HCT116 (cell line): ENCODE data around the gene SYNE2. TPM values are rescaled to one million over a fixed set of nuclear protein-coding genes. Genes with fewer than 3 reads are reported as not detected.
A peak's percentile ranks its signal among the peaks of the same experiment; 100 is the strongest.

ENCODE experiments used
- ATAC-seq: fragments of 200-7000 bp; cut with Tn5 transposase; 2 replicates; pipeline ENCODE4 v1.9.1; 2020; ENCODE audit warnings: mild to moderate bottlenecking, moderate library complexity
- BruUV-seq: library from RNA; stranded (reverse); fragments of 400-500 nt; replicated peaks from 2 replicates; lab custom pipeline; 2021; lab: Mats Ljungman, UMichigan
- CTCF ChIA-PET: fragments of 300-600 bp; sonication (Branson Sonifier 250); formaldehyde crosslinking; loops from one replicate; lab custom pipeline; 2021; ENCODE audit warnings: antibody characterized with exemption; lab: Charles Lee
- POLR2A ChIA-PET: fragments of 300-600, 350-600 bp; sonication (Branson Sonifier 250); formaldehyde crosslinking; loops from one replicate; lab custom pipeline; 2021; ENCODE audit warnings: antibody characterized with exemption; lab: Charles Lee
- RAD21 ChIA-PET, 2 experiments: fragments of 300-600 bp; sonication (Branson Sonifier 250); formaldehyde crosslinking; loops; one replicate each; lab custom pipeline; 2023; ENCODE audit warnings: low total read pairs in 2 of 2; ENCODE audit not compliant: uncharacterized antibody in 2 of 2, unreplicated experiment in 2 of 2, low non-redundant PET in 1 of 2; lab: Charles Lee
- DNase-seq: peaks from one replicate; pipeline ENCODE4 v3.0.0-alpha.2; 2010; ENCODE audit warnings: low read depth, low spot score
- H2AFZ ChIP-seq: fragments of 200-600 bp; shearing (Covaris generic), sonication (generic); 2 replicates; pipeline ENCODE4 v1.6.1; 2017; ENCODE audit warnings: low read depth, mixed run types, mixed read lengths, antibody characterized with exemption, low read length; ENCODE audit not compliant: poor library complexity, severe bottlenecking
- H3K27ac ChIP-seq: 2 replicates; pipeline ENCODE4 v1.5.1; 2012; ENCODE audit warnings: low read depth, low read length
- H3K27me3 ChIP-seq: fragments of 200-600 bp; sonication (generic); 2 replicates; pipeline ENCODE4 v1.6.1; 2016; ENCODE audit warnings: mixed run types, low read length, mixed read lengths; ENCODE audit not compliant: insufficient read depth
- H3K36me3 ChIP-seq, 2 experiments: fragments of 200-500 bp in 1 of 2; fragments of 200-600 bp in 1 of 2; sonication (Bioruptor generic) in 1 of 2; sonication (generic) in 1 of 2; 2 replicates each; pipeline versions ENCODE4 v1.5.1 to v1.6.1; 2014 to 2016; ENCODE audit warnings: low read length in 2 of 2, inconsistent platforms in 1 of 2, mixed read lengths in 1 of 2, mixed run types in 1 of 2; ENCODE audit not compliant: insufficient read depth in 2 of 2, control insufficient read depth in 1 of 2
- H3K4me1 ChIP-seq, 2 experiments: fragments of 200-600 bp in 1 of 2; sonication (generic) in 1 of 2; 2 replicates each; pipeline versions ENCODE4 v1.5.1 to v1.6.1; 2012 to 2017; ENCODE audit warnings: low read length in 2 of 2, inconsistent platforms in 1 of 2, mild to moderate bottlenecking in 1 of 2, mixed read lengths in 1 of 2, mixed run types in 1 of 2, moderate library complexity in 1 of 2; ENCODE audit not compliant: insufficient read depth in 2 of 2, control insufficient read depth in 1 of 2
- H3K4me2 ChIP-seq: fragments of 200-600 bp; sonication (generic); 2 replicates; pipeline ENCODE4 v1.6.1; 2017; ENCODE audit warnings: mixed run types, low read length, mixed read lengths
- H3K4me3 ChIP-seq, 2 experiments: fragments of 200-600 bp in 1 of 2; sonication (generic) in 1 of 2; replicated peaks in 1 of 2; 2 replicates each; pipeline ENCODE4 v1.5.1; 2011 to 2016; ENCODE audit warnings: low read length in 2 of 2, control low read depth in 1 of 2, low read depth in 1 of 2, mild to moderate bottlenecking in 1 of 2, mixed read lengths in 1 of 2, mixed run types in 1 of 2
- H3K79me2 ChIP-seq: fragments of 200-600 bp; sonication (generic); 2 replicates; pipeline ENCODE4 v1.6.1; 2017; ENCODE audit warnings: mild to moderate bottlenecking, mixed run types, low read length, moderate library complexity, mixed read lengths; ENCODE audit not compliant: insufficient read depth
- H3K9ac ChIP-seq: fragments of 200-600 bp; sonication (generic); 2 replicates; pipeline ENCODE4 v1.6.1; 2016; ENCODE audit warnings: low read length, mixed read lengths
- H3K9me2 ChIP-seq: fragments of 200-600 bp; sonication (generic), shearing (Covaris generic); 2 replicates; pipeline ENCODE4 v1.6.1; 2017; ENCODE audit warnings: mixed run types, mild to moderate bottlenecking, moderate library complexity; ENCODE audit not compliant: insufficient read depth
- H3K9me3 ChIP-seq, 2 experiments: fragments of 200-500 bp in 1 of 2; fragments of 200-600 bp in 1 of 2; sonication (Bioruptor generic) in 1 of 2; sonication (generic) in 1 of 2; 2 replicates each; pipeline ENCODE4 v1.6.1; 2014 to 2017; ENCODE audit warnings: low read length in 2 of 2, mixed read lengths in 2 of 2, inconsistent platforms in 1 of 2, low read depth in 1 of 2, mild to moderate bottlenecking in 1 of 2, mixed run types in 1 of 2, moderate library complexity in 1 of 2; ENCODE audit not compliant: control insufficient read depth in 1 of 2, insufficient read depth in 1 of 2
- H4K20me1 ChIP-seq: fragments of 200-600 bp; sonication (generic), shearing (Covaris generic); 2 replicates; pipeline ENCODE4 v1.6.1; 2017; ENCODE audit warnings: mixed run types, mild to moderate bottlenecking, moderate library complexity; ENCODE audit not compliant: insufficient read depth
- CBX3 ChIP-seq: IDR thresholded peaks from 2 replicates; pipeline ENCODE4 v1.6.1; 2012; ENCODE audit warnings: low read depth
- CTCF ChIP-seq, 3 experiments: fragments of 200-600 bp in 1 of 3; sonication (generic) in 1 of 3; IDR thresholded peaks in 2 of 3; conservative IDR thresholded peaks in 1 of 3; 2 replicates each; pipeline ENCODE4 v1.5.1; 2012 to 2017; ENCODE audit warnings: low read depth in 2 of 3, low read length in 2 of 3, antibody characterized with exemption in 1 of 3, borderline replicate concordance in 1 of 3, control low read depth in 1 of 3, mild to moderate bottlenecking in 1 of 3, mixed read lengths in 1 of 3, mixed run types in 1 of 3, moderate library complexity in 1 of 3; ENCODE audit not compliant: insufficient read depth in 1 of 3
- ELF1 ChIP-seq: IDR thresholded peaks from 2 replicates; pipeline ENCODE4 v1.6.1; 2012; ENCODE audit warnings: low read depth, borderline replicate concordance
- EZH2phosphoT487 ChIP-seq: fragments of 200-600 bp; IDR thresholded peaks from 2 replicates; pipeline ENCODE4 v1.6.1; 2018; ENCODE audit warnings: antibody characterized with exemption, borderline replicate concordance
- RAD21 ChIP-seq: IDR thresholded peaks from 2 replicates; pipeline ENCODE4 v1.6.1; 2012; ENCODE audit warnings: low read depth, mild to moderate bottlenecking
- SIN3A ChIP-seq: IDR thresholded peaks from 2 replicates; pipeline ENCODE4 v1.6.1; 2012; ENCODE audit warnings: low read depth
- TCF7L2 ChIP-seq: IDR thresholded peaks from 2 replicates; pipeline ENCODE4 v1.7.0; 2011; ENCODE audit warnings: borderline replicate concordance, inconsistent platforms; ENCODE audit not compliant: insufficient read depth, insufficient read length; ENCODE audit errors: extremely low read depth
- intact Hi-C: fragments of 100-400 bp; cut with micrococcal nuclease; formaldehyde crosslinking; loops from 2 replicates; pipeline ENCODE4 v1.10.0; 2022
- total RNA-seq: library from RNA; stranded (reverse); gene quantifications from one replicate; pipeline ENCODE4 v1.2.1, GENCODE V29; 2021; ENCODE audit not compliant: unreplicated experiment
- TF ChIP-seq, protein P1 (sequence below): IDR thresholded peaks from 2 replicates; pipeline ENCODE4 v1.6.1; 2012

The SYNE2 gene
- total RNA-seq, 1 experiment from 2014 or later: 28.8 TPM

DNA sequence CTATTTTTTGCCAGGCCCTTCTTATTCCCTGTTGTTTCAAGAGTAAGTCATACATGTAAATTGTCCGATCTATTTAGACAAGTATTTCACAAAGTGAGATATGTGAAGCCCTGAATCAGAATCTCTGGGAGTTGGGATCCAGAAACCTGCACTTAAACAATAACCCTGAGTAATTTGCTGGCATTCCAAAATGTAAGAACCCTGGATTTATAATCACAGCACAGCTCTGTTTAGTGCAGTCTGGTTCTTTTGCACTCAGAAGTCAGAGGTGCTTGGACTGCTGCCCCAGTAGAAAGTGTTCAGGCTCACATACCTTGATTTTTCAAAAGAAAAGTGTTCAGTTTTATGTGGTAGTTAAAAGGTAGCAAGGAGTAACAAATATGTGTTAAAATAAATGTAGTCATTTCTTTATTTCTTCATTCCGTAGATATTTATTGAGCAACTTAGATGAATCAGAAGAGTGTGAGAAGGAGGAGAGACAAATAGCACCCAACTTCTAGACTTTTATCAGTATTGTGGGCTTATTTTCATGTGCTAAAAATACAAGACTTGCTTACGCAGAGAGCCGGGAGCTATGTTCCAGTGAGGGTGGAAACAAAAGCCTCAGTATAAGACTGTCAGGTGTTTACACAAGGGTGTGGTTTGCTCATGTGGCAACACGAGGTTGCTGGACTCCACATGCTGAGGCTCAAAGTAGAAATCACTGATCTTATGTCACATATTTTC is 70.1 kb downstream of the SYNE2 start:
- no TSS peak for BruUV-seq
- no peak overlapping the region for H3K4me2 ChIP-seq
- H3K27me3 ChIP-seq: no peaks in the 10 kb centered on the region
- no peaks in the 10 kb centered on the region for H3K9me2 ChIP-seq
- H3K4me3 ChIP-seq: no peak overlapping the region
- no peaks in the 10 kb centered on the region for H3K79me2 ChIP-seq
- H3K9ac ChIP-seq: no peak overlapping the region
- TF ChIP-seq, protein P1, sequence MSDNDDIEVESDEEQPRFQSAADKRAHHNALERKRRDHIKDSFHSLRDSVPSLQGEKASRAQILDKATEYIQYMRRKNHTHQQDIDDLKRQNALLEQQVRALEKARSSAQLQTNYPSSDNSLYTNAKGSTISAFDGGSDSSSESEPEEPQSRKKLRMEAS: peak; percentile 39; the same call in 1 of the 2 replicates
- TF ChIP-seq SIN3A: no peak
- TF ChIP-seq CBX3: 0 out of 2 replicates have a peak, but pooled peaks have one; percentile 13
- no peak for TF ChIP-seq ELF1
- no peak for TF ChIP-seq RAD21
- no peak for TF ChIP-seq CTCF (IDR thresholded peaks at IDR 0.05 in 2 of 3, conservative IDR thresholded peaks at IDR 0.05 in 1 of 3; ENCODE audit: borderline replicate concordance in 1 of 3, insufficient read depth in 1 of 3, low read depth in 2 of 3, low read length in 2 of 3)
- no peak for TF ChIP-seq EZH2phosphoT487
- TF ChIP-seq TCF7L2: no peak
- H4K20me1 ChIP-seq: no peaks in the 10 kb centered on the region
- RAD21 ChIA-PET: no interaction called here
- no peaks in the 10 kb centered on the region for H3K9me3 ChIP-seq
- DNase-seq: peak; percentile 2
- CTCF ChIA-PET: no interaction called here
- no peaks in the 10 kb centered on the region for H3K36me3 ChIP-seq
- POLR2A ChIA-PET: no interaction called here
- no peak overlapping the region for H2AFZ ChIP-seq
- H3K27ac ChIP-seq: no peak overlapping the region
- H3K4me1 ChIP-seq: peaks cover 7 to 9% of the 10 kb centered on the region in 2 experiments; a peak in 3 of 4 replicates
- intact Hi-C loops: no loop called here
- no peak for ATAC-seq
